Vagina (tissue), 2 donors: ENCODE measurements around the gene EDEM2. TPM values are rescaled to one million over a fixed set of nuclear protein-coding genes. Genes with fewer than 3 reads are reported as not detected.
"Not testable (repeated sequence)": the region's sequence is repeated elsewhere in the genome, so short reads cannot be mapped to it uniquely, and the experiment has no call there.

Experiments used
- DNase-seq, 2 donors: peaks; one replicate each; pipeline ENCODE4 v3.0.0-alpha.2; 2017; ENCODE audit errors: extremely low spot score in 2 of 2
- H3K27ac ChIP-seq: fragments of 200-600 bp; sonication (generic); one replicate; pipeline ENCODE4 v1.5.1; 2019
- H3K27me3 ChIP-seq: fragments of 200-600 bp; sonication (generic); one replicate; pipeline ENCODE4 v1.5.1; 2019
- H3K36me3 ChIP-seq, 2 donors: fragments of 200-600 bp; sonication (generic); one replicate each; pipeline ENCODE4 v1.5.1; 2017 to 2019
- H3K4me1 ChIP-seq: fragments of 200-600 bp; sonication (generic); one replicate; pipeline ENCODE4 v1.5.1; 2019
- H3K4me3 ChIP-seq, 2 donors: fragments of 200-600 bp; sonication (generic); 1 replicate in 1 of 2; 2 replicates in 1 of 2; pipeline ENCODE4 v1.5.1; 2016 to 2019
- H3K9me3 ChIP-seq: fragments of 200-600 bp; sonication (generic); one replicate; pipeline ENCODE4 v1.5.1; 2019
- CTCF ChIP-seq, 3 experiments: fragments of 450-650 bp in 2 of 3; fragments of 200-600 bp in 1 of 3; sonication (generic) in 1 of 3; IDR thresholded peaks; one replicate each; pipeline ENCODE4 v1.5.1; 2017 to 2019; ENCODE audit warnings: antibody characterized with exemption in 3 of 3, mild to moderate bottlenecking in 2 of 3, moderate library complexity in 2 of 3
- POLR2A ChIP-seq, 2 donors: fragments of 450-650 bp; IDR thresholded peaks; one replicate each; pipeline ENCODE4 v1.6.1; 2017; ENCODE audit warnings: antibody characterized with exemption in 2 of 2, mild to moderate bottlenecking in 2 of 2, moderate library complexity in 2 of 2
- POLR2AphosphoS5 ChIP-seq, 2 donors: sonication (generic); formaldehyde crosslinking; IDR thresholded peaks; one replicate each; pipeline ENCODE4 v1.9.0; 2017; ENCODE audit warnings: antibody characterized with exemption in 2 of 2, mild to moderate bottlenecking in 2 of 2, low read depth in 1 of 2; ENCODE audit not compliant: insufficient read depth in 1 of 2
- intact Hi-C: fragments of 100-400 bp; cut with DNase I; formaldehyde crosslinking; loops from one replicate; pipeline ENCODE4 v1.15.1; 2023
- total RNA-seq: library from RNA; depleted of rRNA; stranded (reverse); fragments of >200 nt; gene quantifications from one replicate; pipeline ENCODE4 v1.2.3, GENCODE V29; 2016

Gene EDEM2
- total RNA-seq, 1 donor from 2014 or later, result 12.8 TPM

DNA sequence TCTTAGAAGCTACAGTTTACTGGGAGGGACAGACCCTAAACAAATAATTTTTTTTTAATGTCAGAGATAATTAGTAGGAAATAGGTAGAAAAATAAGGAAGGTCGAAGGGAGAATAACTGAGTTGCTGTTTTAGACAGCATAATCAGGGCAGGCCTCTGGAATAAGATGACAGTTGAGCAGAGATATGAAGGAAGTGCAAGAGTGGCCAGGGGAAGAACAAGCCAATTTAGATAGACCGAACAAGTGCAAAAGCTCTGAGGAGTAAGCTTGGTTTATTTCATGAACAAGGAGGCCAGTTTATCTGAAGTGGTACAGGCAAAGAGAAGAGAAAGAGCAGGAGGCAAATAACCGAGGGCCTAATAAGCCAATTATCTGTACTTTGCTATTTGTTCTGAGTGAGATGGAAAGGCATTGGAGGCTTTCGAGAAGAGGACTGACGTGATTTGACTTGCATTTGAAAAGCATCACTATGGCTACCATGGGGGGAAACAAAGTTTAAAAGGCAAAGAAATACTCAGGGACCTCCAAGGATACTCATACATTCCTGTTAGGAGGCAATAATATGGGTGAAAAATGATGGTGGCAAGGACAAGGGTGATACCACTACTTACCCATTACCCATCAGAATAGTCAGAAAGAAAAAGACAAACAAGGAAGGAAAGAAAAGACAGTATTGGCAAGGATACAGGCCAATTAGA is 44.4 kb upstream of the EDEM2 start:
- intact Hi-C loops, result no loop called here
- peaks cover 0 to 1% of the 10 kb centered on the region in 2 donors for H3K36me3 ChIP-seq

GRCh38 chr20:35190556-35190955 is 43.4 kb upstream of the EDEM2 start:
- TF ChIP-seq CTCF (IDR thresholded peaks at IDR 0.05) (no peak), POLR2AphosphoS5 (IDR thresholded peaks at IDR 0.05; ENCODE audit: insufficient read depth in 1 of 2, low read depth in 1 of 2) (no peak)
- intact Hi-C loops, result no loop called here
- H3K36me3 ChIP-seq, result no peaks in the 10 kb centered on the region
- no peak overlapping the region for H3K4me3 ChIP-seq
- no peaks in the 10 kb centered on the region for H3K4me1 ChIP-seq
- no peak overlapping the region for H3K27ac ChIP-seq
- H3K9me3 ChIP-seq, result no peaks in the 10 kb centered on the region
- no peaks in the 10 kb centered on the region for H3K27me3 ChIP-seq
- no peak for DNase-seq

More for the DNA sequence above, 44.4 kb upstream of the EDEM2 start:
- no peaks in the 10 kb centered on the region for H3K27me3 ChIP-seq
- DNase-seq, result no peak
- H3K27ac ChIP-seq, result no peak overlapping the region
- H3K4me3 ChIP-seq, result no peak overlapping the region
- no peak for TF ChIP-seq POLR2AphosphoS5 (IDR thresholded peaks at IDR 0.05; ENCODE audit: insufficient read depth in 1 of 2, low read depth in 1 of 2)
- TF ChIP-seq POLR2A (IDR thresholded peaks at IDR 0.05), result no peak
- no peak for TF ChIP-seq CTCF (IDR thresholded peaks at IDR 0.05)
- H3K4me1 ChIP-seq, result no peaks in the 10 kb centered on the region
- H3K9me3 ChIP-seq, result peaks cover under 1% of the 10 kb centered on the region

DNA sequence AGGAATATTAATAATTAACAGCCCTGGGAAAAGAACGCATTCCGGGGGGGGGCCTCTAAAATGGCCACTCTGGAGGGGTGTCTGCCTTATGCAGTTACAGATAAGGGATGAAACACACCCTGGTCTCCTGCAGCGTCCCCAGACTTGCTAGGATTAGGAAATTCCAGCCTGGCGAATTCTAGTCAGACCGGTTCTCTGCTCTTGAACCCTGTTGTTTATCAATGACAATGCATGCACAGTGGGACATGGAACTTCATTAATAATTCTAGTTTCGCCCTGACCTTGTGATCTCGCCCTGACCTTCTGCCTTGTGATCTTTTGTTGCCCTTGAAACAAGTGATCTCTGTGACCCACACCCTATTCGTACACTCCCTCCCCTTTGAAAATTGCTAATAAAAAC is 42.1 kb upstream of the EDEM2 start:
- H3K36me3 ChIP-seq, H3K9me3 ChIP-seq, H3K4me1 ChIP-seq, H3K4me3 ChIP-seq, intact Hi-C loops, H3K27ac ChIP-seq, DNase-seq, H3K27me3 ChIP-seq: not testable (repeated sequence)

- Histone ChIP-seq H3K27me3 (no peaks in the 10 kb centered on the region), H3K36me3 (no peaks in the 10 kb centered on the region), H3K4me1 (no peaks in the 10 kb centered on the region), H3K27ac (no peak overlapping the region), H3K9me3 (no peaks in the 10 kb centered on the region), H3K4me3 (no peak overlapping the region)
- TF ChIP-seq POLR2A (IDR thresholded peaks at IDR 0.05) (no peak), CTCF (IDR thresholded peaks at IDR 0.05) (no peak), POLR2AphosphoS5 (IDR thresholded peaks at IDR 0.05; ENCODE audit: insufficient read depth in 1 of 2, low read depth in 1 of 2) (no peak)
- DNase-seq, result no peak
- intact Hi-C loops, result no loop called here
Observed at GRCh38 chr20:35187584-35188190, 40.6 kb upstream of the EDEM2 start.

DNA sequence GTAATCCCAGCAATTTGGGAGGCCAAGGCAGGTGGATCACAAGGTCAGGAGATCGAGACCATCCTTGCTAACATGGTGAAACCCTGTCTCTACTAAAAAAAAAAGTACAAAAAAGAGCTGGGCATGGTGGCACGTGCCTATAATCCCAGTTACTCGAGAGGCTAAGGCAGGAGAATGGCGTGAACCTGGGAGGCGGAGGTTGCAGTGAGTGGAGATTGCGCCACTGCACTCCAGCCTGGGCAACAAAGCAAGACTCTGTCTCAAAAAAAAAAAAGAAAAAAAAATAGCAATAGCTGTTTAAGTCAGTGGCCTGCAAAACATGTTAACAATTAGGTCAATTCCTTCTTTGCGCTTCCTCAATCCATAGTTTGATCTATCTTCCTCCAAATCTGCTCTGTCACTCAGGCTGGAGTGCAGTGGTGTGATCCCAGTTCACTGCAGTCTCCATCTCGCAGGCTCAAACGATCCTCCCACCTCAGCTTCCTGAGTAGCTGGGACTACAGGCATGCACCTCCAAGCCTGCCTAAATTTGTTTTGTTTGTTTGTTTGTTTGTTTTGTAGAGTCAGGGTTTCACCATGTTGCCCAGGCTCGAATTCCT is 39.7 kb upstream of the EDEM2 start:
- intact Hi-C loops, H3K27ac ChIP-seq, H3K9me3 ChIP-seq, H3K4me3 ChIP-seq, H3K4me1 ChIP-seq, H3K36me3 ChIP-seq, DNase-seq, H3K27me3 ChIP-seq: not testable (repeated sequence)

DNA sequence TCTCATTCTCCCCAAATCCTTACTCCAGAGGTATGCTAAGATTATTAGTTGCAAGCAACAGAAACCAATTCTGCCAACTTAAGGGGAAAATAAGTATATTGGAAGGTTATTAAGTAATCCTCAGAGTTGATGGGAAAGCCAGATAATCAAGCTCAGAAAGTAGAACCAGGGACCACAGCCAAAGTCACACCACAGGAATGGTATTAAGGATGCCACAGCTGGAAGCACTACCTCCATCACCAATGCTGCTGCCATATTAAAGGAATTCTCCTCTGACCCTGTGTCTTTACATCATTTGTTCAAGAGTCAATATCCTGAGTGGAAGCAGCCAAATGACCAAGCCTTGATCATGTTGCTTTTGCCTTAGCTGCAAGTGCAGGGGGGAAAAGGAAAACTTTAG is 34.6 kb upstream of the EDEM2 start:
- Histone ChIP-seq H3K9me3 (no peaks in the 10 kb centered on the region), H3K27ac (no peak overlapping the region), H3K4me3 (no peak overlapping the region), H3K36me3 (no peaks in the 10 kb centered on the region), H3K4me1 (no peaks in the 10 kb centered on the region), H3K27me3 (no peaks in the 10 kb centered on the region)
- TF ChIP-seq POLR2A (IDR thresholded peaks at IDR 0.05) (no peak), CTCF (IDR thresholded peaks at IDR 0.05) (no peak)
- intact Hi-C loops, result no loop called here
- DNase-seq, result no peak
